Esophagus squamous epithelium (tissue), 4 donors: Measurements from ENCODE around the gene FRMPD2.

Source experiments
- POLR2A ChIP-seq, 4 donors: fragments of 450-650 bp; IDR thresholded peaks; one replicate each; pipeline ENCODE4 v1.6.1; 2017; ENCODE audit warnings: antibody characterized with exemption in 4 of 4, mild to moderate bottlenecking in 4 of 4, moderate library complexity in 3 of 4
- TF ChIP-seq, protein P1 (sequence below), 6 experiments: fragments of 450-650 bp in 4 of 6; fragments of 200-600 bp in 2 of 6; sonication (generic) in 2 of 6; IDR thresholded peaks; one replicate each; pipeline ENCODE4 v1.5.1; 2016 to 2019; ENCODE audit warnings: antibody characterized with exemption in 6 of 6, mild to moderate bottlenecking in 4 of 6, moderate library complexity in 4 of 6

DNA sequence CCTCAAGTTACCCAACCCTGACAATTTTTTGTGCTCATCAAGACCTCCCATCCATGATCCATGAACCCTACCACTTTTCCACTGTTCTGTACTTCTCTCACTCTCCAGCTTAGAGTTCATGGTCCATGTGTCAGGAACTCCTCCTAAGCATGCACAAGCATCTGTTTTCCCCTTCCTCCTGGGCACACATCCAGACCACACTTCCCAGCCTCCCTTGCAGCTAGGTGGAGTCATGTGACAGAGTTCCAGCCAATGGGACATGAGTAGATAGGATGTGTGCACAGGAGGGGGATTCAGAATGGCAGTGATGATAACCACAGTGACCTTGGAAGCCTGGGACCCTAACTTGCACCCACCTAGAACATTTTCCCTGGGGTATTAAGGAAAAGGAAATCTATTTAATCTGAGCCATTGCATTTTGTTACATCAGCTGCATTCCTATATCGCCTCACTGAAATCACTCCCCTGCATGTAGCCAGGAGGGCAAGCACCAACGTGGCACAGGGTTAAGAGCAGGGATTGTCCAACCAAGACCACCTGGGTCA is 9.6 kb upstream of the FRMPD2 start:
- TF ChIP-seq, protein P1, sequence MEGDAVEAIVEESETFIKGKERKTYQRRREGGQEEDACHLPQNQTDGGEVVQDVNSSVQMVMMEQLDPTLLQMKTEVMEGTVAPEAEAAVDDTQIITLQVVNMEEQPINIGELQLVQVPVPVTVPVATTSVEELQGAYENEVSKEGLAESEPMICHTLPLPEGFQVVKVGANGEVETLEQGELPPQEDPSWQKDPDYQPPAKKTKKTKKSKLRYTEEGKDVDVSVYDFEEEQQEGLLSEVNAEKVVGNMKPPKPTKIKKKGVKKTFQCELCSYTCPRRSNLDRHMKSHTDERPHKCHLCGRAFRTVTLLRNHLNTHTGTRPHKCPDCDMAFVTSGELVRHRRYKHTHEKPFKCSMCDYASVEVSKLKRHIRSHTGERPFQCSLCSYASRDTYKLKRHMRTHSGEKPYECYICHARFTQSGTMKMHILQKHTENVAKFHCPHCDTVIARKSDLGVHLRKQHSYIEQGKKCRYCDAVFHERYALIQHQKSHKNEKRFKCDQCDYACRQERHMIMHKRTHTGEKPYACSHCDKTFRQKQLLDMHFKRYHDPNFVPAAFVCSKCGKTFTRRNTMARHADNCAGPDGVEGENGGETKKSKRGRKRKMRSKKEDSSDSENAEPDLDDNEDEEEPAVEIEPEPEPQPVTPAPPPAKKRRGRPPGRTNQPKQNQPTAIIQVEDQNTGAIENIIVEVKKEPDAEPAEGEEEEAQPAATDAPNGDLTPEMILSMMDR (IDR thresholded peaks at IDR 0.05): no peak
- no peak for TF ChIP-seq POLR2A (IDR thresholded peaks at IDR 0.05)
